ENCODE data around the gene EXOG. TPM values are rescaled to one million over a fixed set of nuclear protein-coding genes. Genes with fewer than 3 reads are reported as not detected.

EXOG gene
- total RNA-seq, 1 experiment from 2014 or later = 13.7 TPM

DNA sequence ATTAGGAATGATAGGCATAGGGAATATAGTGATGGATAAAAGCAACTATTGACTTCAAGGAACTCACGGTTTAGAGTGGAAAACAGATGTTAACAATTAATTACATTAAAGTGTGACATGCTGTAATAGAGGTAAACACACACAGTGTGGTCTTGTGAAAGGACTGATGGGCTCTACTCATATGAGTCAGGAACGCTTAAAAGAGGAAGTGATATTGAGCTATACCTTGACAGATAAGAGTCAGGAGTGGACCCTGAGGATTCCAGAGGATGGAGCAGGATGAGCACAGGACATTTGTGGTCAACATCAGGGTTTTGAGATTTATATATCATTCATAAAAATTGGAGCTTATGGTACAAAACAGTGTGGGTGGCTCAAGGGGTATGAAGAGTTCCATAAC, 11.0 kb downstream of the EXOG start (continued):
- TF ChIP-seq, protein P1, sequence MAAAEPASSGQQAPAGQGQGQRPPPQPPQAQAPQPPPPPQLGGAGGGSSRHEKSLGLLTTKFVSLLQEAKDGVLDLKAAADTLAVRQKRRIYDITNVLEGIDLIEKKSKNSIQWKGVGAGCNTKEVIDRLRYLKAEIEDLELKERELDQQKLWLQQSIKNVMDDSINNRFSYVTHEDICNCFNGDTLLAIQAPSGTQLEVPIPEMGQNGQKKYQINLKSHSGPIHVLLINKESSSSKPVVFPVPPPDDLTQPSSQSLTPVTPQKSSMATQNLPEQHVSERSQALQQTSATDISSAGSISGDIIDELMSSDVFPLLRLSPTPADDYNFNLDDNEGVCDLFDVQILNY (CRISPR knock-in tag; IDR thresholded peaks at IDR 0.05) = no peak
- TF ChIP-seq GABPB1 (CRISPR knock-in tag; IDR thresholded peaks at IDR 0.05) = no peak

DNA sequence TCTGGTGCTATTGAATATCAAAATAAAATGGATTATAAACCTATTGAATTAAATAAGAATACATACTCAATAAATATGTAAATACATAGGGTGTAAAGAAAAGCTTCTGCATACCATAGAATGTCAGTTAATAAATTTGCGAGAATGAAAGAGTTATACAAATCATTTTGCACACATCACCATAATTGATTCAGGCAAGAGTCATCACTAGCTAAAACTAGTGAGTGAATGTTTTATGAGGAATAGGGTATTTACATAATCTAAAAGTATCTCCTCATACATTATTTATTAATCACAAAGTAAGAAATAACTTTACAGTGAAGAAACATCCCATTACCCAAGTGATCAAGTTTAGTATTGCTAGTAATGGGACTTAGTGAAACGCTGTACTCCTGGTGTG, 13.6 kb downstream of the EXOG start:
- H3K27ac Mint-ChIP-seq = no peak overlapping the region
- H3K4me3 Mint-ChIP-seq = no peak overlapping the region
- DNase-seq (ENCODE audit: low spot score) (no peak), ATAC-seq (no peak)
- H3K9me3 Mint-ChIP-seq = no peaks in the 10 kb centered on the region
- TF ChIP-seq, protein P2, sequence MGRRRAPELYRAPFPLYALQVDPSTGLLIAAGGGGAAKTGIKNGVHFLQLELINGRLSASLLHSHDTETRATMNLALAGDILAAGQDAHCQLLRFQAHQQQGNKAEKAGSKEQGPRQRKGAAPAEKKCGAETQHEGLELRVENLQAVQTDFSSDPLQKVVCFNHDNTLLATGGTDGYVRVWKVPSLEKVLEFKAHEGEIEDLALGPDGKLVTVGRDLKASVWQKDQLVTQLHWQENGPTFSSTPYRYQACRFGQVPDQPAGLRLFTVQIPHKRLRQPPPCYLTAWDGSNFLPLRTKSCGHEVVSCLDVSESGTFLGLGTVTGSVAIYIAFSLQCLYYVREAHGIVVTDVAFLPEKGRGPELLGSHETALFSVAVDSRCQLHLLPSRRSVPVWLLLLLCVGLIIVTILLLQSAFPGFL (CRISPR knock-in tag; IDR thresholded peaks at IDR 0.05; ENCODE audit: borderline replicate concordance) = no peak
- TF ChIP-seq HMGA2 (CRISPR knock-in tag; IDR thresholded peaks at IDR 0.05) (no peak), ZNF671 (CRISPR knock-in tag; IDR thresholded peaks at IDR 0.05) (no peak), FOXP1 (CRISPR knock-in tag; IDR thresholded peaks at IDR 0.05; ENCODE audit: borderline replicate concordance) (no peak)
- H3K36me3 Mint-ChIP-seq = peaks cover 25% of the 10 kb centered on the region
- H3K4me1 Mint-ChIP-seq = no peaks in the 10 kb centered on the region
- no peaks in the 10 kb centered on the region for H3K27me3 Mint-ChIP-seq (ENCODE audit: low read depth)
- ChIA-PET CTCF (interaction anchor here (3.1 kb wide), 1 partner anchor 12 kb away, joined by 10 read pairs; no protein-coding TSS in a partner anchor), POLR2A (interaction anchor here (0.6 kb wide), 1 partner anchor 269 kb away, joined by 4 read pairs; no protein-coding TSS in a partner anchor)

DNA sequence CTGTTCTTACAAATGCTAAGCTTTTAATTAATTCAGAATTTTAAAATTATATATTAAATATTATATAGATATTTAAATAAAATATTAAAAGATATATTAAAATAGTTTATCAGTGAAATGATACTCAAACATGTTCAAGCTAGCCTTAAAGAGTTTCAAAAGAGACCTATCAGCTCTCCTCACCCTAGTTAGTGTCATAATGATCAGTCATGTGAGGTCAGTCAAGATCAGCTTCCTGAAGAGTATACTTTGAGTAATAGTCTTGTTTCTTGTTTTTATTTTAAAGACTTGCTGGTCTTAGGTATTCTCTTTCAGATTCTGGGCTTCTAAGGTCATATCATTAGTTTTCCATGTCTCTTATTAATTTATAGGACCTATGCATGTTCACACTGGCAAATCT, 14.5 kb downstream of the EXOG start:
- POLR2A ChIA-PET = no interaction called here
- Mint-ChIP-seq H3K36me3 (peaks cover 26% of the 10 kb centered on the region), H3K27ac (no peak overlapping the region), H3K9me3 (no peaks in the 10 kb centered on the region), H3K27me3 (ENCODE audit: low read depth) (no peaks in the 10 kb centered on the region), H3K4me1 (no peaks in the 10 kb centered on the region), H3K4me3 (no peak overlapping the region)
- ATAC-seq (no peak), DNase-seq (ENCODE audit: low spot score) (no peak)
- no peak for TF ChIP-seq NFE2L1 (CRISPR knock-in tag; IDR thresholded peaks at IDR 0.05)
- TF ChIP-seq HMGA2 (CRISPR knock-in tag; IDR thresholded peaks at IDR 0.05) = peak; percentile 60; the same call in 1 of the 2 replicates
- TF ChIP-seq RORB (CRISPR knock-in tag; IDR thresholded peaks at IDR 0.05) = no peak
- TF ChIP-seq, protein P3, sequence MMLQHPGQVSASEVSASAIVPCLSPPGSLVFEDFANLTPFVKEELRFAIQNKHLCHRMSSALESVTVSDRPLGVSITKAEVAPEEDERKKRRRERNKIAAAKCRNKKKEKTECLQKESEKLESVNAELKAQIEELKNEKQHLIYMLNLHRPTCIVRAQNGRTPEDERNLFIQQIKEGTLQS (CRISPR knock-in tag; conservative IDR thresholded peaks at IDR 0.05) = no peak
- TF ChIP-seq, protein P4, sequence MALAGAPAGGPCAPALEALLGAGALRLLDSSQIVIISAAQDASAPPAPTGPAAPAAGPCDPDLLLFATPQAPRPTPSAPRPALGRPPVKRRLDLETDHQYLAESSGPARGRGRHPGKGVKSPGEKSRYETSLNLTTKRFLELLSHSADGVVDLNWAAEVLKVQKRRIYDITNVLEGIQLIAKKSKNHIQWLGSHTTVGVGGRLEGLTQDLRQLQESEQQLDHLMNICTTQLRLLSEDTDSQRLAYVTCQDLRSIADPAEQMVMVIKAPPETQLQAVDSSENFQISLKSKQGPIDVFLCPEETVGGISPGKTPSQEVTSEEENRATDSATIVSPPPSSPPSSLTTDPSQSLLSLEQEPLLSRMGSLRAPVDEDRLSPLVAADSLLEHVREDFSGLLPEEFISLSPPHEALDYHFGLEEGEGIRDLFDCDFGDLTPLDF (CRISPR knock-in tag; IDR thresholded peaks at IDR 0.05) = no peak
- CTCF ChIA-PET = interaction anchor here (3.1 kb wide), 1 partner anchor 11 kb away, joined by 10 read pairs; no protein-coding TSS in a partner anchor

DNA sequence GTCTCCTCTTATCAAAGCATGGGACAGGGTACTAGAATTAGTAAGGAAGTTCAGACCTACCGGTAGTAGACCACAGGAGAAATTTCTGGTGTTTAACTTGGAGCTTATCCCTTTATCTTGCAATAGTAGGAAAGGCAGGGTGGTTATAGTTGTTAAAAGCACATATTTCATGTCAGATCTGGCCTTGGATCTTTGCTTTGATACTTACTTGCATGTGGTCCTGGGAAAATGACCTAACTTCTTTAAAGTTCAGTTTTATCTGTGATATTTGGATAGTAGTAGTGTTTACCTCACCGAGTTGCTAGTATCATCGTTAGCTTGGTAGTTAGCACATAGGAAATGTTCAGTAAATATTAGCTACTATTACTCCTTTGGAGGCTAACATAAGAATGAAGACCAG, 15.4 kb downstream of the EXOG start:
- ChIA-PET CTCF (interaction anchor here (3.1 kb wide), 1 partner anchor 10 kb away, joined by 10 read pairs; no protein-coding TSS in a partner anchor), POLR2A (no interaction called here)
- Mint-ChIP-seq H3K27me3 (ENCODE audit: low read depth) (no peaks in the 10 kb centered on the region), H3K9me3 (0 out of 2 replicates have a peak, but pooled peaks cover 2% of the 10 kb centered on the region), H3K4me1 (no peaks in the 10 kb centered on the region), H3K4me3 (no peak overlapping the region), H3K27ac (no peak overlapping the region), H3K36me3 (peaks cover 27% of the 10 kb centered on the region)
- DNase-seq (ENCODE audit: low spot score) (no peak), ATAC-seq (no peak)
- TF ChIP-seq PRRX2 (CRISPR knock-in tag; IDR thresholded peaks at IDR 0.05) (no peak), NR1H2 (CRISPR knock-in tag; IDR thresholded peaks at IDR 0.05) (no peak), TEAD1 (CRISPR knock-in tag; IDR thresholded peaks at IDR 0.05) (no peak), ZNF219 (CRISPR knock-in tag; IDR thresholded peaks at IDR 0.05; ENCODE audit: borderline replicate concordance) (no peak), SMAD3 (CRISPR knock-in tag; IDR thresholded peaks at IDR 0.05; ENCODE audit: borderline replicate concordance) (no peak), ZBTB21 (CRISPR knock-in tag; IDR thresholded peaks at IDR 0.05; ENCODE audit: borderline replicate concordance) (no peak), RORB (CRISPR knock-in tag; IDR thresholded peaks at IDR 0.05) (no peak), NR2C2 (CRISPR knock-in tag; IDR thresholded peaks at IDR 0.05) (no peak)
- TF ChIP-seq, protein P5, sequence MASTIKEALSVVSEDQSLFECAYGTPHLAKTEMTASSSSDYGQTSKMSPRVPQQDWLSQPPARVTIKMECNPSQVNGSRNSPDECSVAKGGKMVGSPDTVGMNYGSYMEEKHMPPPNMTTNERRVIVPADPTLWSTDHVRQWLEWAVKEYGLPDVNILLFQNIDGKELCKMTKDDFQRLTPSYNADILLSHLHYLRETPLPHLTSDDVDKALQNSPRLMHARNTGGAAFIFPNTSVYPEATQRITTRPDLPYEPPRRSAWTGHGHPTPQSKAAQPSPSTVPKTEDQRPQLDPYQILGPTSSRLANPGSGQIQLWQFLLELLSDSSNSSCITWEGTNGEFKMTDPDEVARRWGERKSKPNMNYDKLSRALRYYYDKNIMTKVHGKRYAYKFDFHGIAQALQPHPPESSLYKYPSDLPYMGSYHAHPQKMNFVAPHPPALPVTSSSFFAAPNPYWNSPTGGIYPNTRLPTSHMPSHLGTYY (CRISPR knock-in tag; IDR thresholded peaks at IDR 0.05) = no peak
- TF ChIP-seq, protein P6, sequence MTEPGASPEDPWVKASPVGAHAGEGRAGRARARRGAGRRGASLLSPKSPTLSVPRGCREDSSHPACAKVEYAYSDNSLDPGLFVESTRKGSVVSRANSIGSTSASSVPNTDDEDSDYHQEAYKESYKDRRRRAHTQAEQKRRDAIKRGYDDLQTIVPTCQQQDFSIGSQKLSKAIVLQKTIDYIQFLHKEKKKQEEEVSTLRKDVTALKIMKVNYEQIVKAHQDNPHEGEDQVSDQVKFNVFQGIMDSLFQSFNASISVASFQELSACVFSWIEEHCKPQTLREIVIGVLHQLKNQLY (CRISPR knock-in tag; IDR thresholded peaks at IDR 0.05) = no peak
- TF ChIP-seq, protein P7, sequence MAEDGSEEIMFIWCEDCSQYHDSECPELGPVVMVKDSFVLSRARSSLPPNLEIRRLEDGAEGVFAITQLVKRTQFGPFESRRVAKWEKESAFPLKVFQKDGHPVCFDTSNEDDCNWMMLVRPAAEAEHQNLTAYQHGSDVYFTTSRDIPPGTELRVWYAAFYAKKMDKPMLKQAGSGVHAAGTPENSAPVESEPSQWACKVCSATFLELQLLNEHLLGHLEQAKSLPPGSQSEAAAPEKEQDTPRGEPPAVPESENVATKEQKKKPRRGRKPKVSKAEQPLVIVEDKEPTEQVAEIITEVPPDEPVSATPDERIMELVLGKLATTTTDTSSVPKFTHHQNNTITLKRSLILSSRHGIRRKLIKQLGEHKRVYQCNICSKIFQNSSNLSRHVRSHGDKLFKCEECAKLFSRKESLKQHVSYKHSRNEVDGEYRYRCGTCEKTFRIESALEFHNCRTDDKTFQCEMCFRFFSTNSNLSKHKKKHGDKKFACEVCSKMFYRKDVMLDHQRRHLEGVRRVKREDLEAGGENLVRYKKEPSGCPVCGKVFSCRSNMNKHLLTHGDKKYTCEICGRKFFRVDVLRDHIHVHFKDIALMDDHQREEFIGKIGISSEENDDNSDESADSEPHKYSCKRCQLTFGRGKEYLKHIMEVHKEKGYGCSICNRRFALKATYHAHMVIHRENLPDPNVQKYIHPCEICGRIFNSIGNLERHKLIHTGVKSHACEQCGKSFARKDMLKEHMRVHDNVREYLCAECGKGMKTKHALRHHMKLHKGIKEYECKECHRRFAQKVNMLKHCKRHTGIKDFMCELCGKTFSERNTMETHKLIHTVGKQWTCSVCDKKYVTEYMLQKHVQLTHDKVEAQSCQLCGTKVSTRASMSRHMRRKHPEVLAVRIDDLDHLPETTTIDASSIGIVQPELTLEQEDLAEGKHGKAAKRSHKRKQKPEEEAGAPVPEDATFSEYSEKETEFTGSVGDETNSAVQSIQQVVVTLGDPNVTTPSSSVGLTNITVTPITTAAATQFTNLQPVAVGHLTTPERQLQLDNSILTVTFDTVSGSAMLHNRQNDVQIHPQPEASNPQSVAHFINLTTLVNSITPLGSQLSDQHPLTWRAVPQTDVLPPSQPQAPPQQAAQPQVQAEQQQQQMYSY (CRISPR knock-in tag; IDR thresholded peaks at IDR 0.05) = no peak
- TF ChIP-seq, protein P8, sequence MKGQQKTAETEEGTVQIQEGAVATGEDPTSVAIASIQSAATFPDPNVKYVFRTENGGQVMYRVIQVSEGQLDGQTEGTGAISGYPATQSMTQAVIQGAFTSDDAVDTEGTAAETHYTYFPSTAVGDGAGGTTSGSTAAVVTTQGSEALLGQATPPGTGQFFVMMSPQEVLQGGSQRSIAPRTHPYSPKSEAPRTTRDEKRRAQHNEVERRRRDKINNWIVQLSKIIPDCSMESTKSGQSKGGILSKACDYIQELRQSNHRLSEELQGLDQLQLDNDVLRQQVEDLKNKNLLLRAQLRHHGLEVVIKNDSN (CRISPR knock-in tag; IDR thresholded peaks at IDR 0.05) = no peak

Measured in WTC11 (cell line).